ENCODE results near the gene HPCAL4. TPM values are rescaled to one million over a fixed set of nuclear protein-coding genes. Genes with fewer than 3 reads are reported as not detected.

The HPCAL4 gene
- total RNA-seq, 1 donor from 2014 or later, result 0.20 TPM

DNA sequence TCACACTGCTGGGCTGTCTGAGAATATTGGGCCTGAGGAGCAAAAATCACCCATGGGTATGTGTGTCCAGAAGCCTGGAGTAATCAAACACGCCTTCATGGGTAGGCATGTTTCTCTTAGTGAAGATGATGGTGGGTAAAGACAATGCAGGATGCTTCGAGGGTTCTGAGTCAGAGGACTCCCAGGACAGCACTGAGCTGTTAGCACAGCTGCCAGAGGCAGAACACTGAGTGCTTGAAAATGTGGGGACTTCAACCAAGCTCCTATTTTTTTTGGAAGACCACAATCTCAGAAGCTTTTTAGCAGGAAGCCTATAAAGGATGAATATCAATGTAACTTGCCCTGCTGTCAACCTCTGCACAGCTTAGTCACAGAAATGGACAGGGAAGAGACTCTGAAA, 11.4 kb downstream of the HPCAL4 start:
- Mint-ChIP-seq H3K4me3 (ENCODE audit: unreplicated experiment) (no peak overlapping the region), H3K36me3 (ENCODE audit: low read depth, unreplicated experiment) (peaks cover 4% of the 10 kb centered on the region), H3K9me3 (ENCODE audit: unreplicated experiment) (peaks cover 10% of the 10 kb centered on the region), H3K4me1 (ENCODE audit: low read depth, unreplicated experiment) (peaks cover 4% of the 10 kb centered on the region), H3K27ac (ENCODE audit: unreplicated experiment) (no peak overlapping the region), H3K27me3 (ENCODE audit: low read depth, unreplicated experiment) (peaks cover 84% of the 10 kb centered on the region)
- no peak overlapping the region for H3K27ac ChIP-seq (ENCODE audit: low read depth, low read length)
- H3K4me3 ChIP-seq (ENCODE audit: insufficient read depth, low read depth, low read length), result no peak overlapping the region
- peaks cover 51% of the 10 kb centered on the region for H3K27me3 ChIP-seq (ENCODE audit: insufficient read depth, low read length)
- H3K9me3 ChIP-seq (ENCODE audit: insufficient read depth, low read depth, low read length), result no peaks in the 10 kb centered on the region
- DNase-seq (ENCODE audit: low read depth) (no peak), FAIRE-seq (no peak)
- no peak for TF ChIP-seq CTCF (IDR thresholded peaks at IDR 0.05; ENCODE audit: insufficient read depth, low read depth, low read length)
- no peak for TF ChIP-seq EZH2 (IDR thresholded peaks at IDR 0.05; ENCODE audit: insufficient read depth, low read length)
- H4K20me1 ChIP-seq (ENCODE audit: insufficient read depth, low read length), result no peaks in the 10 kb centered on the region
- no peaks in the 10 kb centered on the region for H3K36me3 ChIP-seq (ENCODE audit: insufficient read depth, low read length)
- H3K4me2 ChIP-seq (ENCODE audit: low read length), result no peak overlapping the region
- H2AFZ ChIP-seq (ENCODE audit: low read depth, low read length), result no peak overlapping the region
- no peak overlapping the region for H3K9ac ChIP-seq (ENCODE audit: low read length)
- no peaks in the 10 kb centered on the region for H3K4me1 ChIP-seq (ENCODE audit: insufficient read depth, low read length)
- no peaks in the 10 kb centered on the region for H3K79me2 ChIP-seq (ENCODE audit: insufficient read depth, low read length)

GRCh38 chr1:39678889-39679288, 12.3 kb downstream of the HPCAL4 start:
- Histone ChIP-seq H3K4me2 (ENCODE audit: low read length) (no peak overlapping the region), H2AFZ (ENCODE audit: low read depth, low read length) (no peak overlapping the region), H3K4me1 (ENCODE audit: insufficient read depth, low read length) (no peaks in the 10 kb centered on the region), H3K4me3 (ENCODE audit: insufficient read depth, low read depth, low read length) (no peak overlapping the region), H4K20me1 (ENCODE audit: insufficient read depth, low read length) (no peaks in the 10 kb centered on the region), H3K36me3 (ENCODE audit: insufficient read depth, low read length) (no peaks in the 10 kb centered on the region), H3K27ac (ENCODE audit: low read depth, low read length) (no peak overlapping the region), H3K9ac (ENCODE audit: low read length) (no peak overlapping the region), H3K27me3 (ENCODE audit: insufficient read depth, low read length) (peaks cover 52% of the 10 kb centered on the region), H3K9me3 (ENCODE audit: insufficient read depth, low read depth, low read length) (no peaks in the 10 kb centered on the region), H3K79me2 (ENCODE audit: insufficient read depth, low read length) (no peaks in the 10 kb centered on the region)
- H3K36me3 Mint-ChIP-seq (ENCODE audit: low read depth, unreplicated experiment), result peaks cover 2% of the 10 kb centered on the region
- H3K27me3 Mint-ChIP-seq (ENCODE audit: low read depth, unreplicated experiment), result peaks cover 85% of the 10 kb centered on the region
- peaks cover 4% of the 10 kb centered on the region for H3K4me1 Mint-ChIP-seq (ENCODE audit: low read depth, unreplicated experiment)
- no peak overlapping the region for H3K27ac Mint-ChIP-seq (ENCODE audit: unreplicated experiment)
- no peak for TF ChIP-seq CTCF (IDR thresholded peaks at IDR 0.05; ENCODE audit: insufficient read depth, low read depth, low read length)
- FAIRE-seq, result no peak
- peaks cover 10% of the 10 kb centered on the region for H3K9me3 Mint-ChIP-seq (ENCODE audit: unreplicated experiment)
- H3K4me3 Mint-ChIP-seq (ENCODE audit: unreplicated experiment), result no peak overlapping the region
- no peak for DNase-seq (ENCODE audit: low read depth)

DNA sequence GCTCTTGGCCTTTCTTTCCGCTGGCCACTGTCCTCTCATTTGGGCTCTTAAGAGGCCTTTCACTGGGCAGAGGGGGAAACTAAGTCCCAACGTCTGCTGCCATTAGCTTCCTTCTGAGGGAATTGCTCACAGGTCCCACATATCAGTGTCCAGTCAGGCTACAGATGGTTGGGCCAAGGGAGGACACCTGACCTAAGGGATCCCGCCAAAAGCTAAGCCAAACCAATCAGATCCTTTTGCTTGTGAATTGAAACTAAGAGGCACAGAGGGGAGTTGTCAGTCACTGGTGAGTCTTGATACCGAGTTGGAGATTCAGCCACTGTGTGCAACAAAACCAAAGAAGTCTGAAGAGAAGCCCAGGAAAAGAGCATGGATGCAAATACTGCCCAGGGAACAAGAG, 13.6 kb downstream of the HPCAL4 start:
- H3K79me2 ChIP-seq (ENCODE audit: insufficient read depth, low read length), result no peaks in the 10 kb centered on the region
- TF ChIP-seq CTCF (IDR thresholded peaks at IDR 0.05; ENCODE audit: insufficient read depth, low read depth, low read length) (no peak), EZH2 (IDR thresholded peaks at IDR 0.05; ENCODE audit: insufficient read depth, low read length) (no peak)
- Mint-ChIP-seq H3K9me3 (ENCODE audit: unreplicated experiment) (peaks cover 14% of the 10 kb centered on the region), H3K36me3 (ENCODE audit: low read depth, unreplicated experiment) (peaks cover 4% of the 10 kb centered on the region), H3K4me1 (ENCODE audit: low read depth, unreplicated experiment) (peaks cover 4% of the 10 kb centered on the region), H3K27me3 (ENCODE audit: low read depth, unreplicated experiment) (peaks cover 86% of the 10 kb centered on the region), H3K4me3 (ENCODE audit: unreplicated experiment) (no peak overlapping the region), H3K27ac (ENCODE audit: unreplicated experiment) (no peak overlapping the region)
- H3K36me3 ChIP-seq (ENCODE audit: insufficient read depth, low read length), result no peaks in the 10 kb centered on the region
- H3K4me2 ChIP-seq (ENCODE audit: low read length), result no peak overlapping the region
- DNase-seq (ENCODE audit: low read depth) (no peak), FAIRE-seq (no peak)
- no peaks in the 10 kb centered on the region for H3K4me1 ChIP-seq (ENCODE audit: insufficient read depth, low read length)
- no peak overlapping the region for H3K27ac ChIP-seq (ENCODE audit: low read depth, low read length)
- no peaks in the 10 kb centered on the region for H4K20me1 ChIP-seq (ENCODE audit: insufficient read depth, low read length)
- no peak overlapping the region for H3K4me3 ChIP-seq (ENCODE audit: insufficient read depth, low read depth, low read length)
- H3K9me3 ChIP-seq (ENCODE audit: insufficient read depth, low read depth, low read length), result peaks cover 4% of the 10 kb centered on the region
- H2AFZ ChIP-seq (ENCODE audit: low read depth, low read length), result no peak overlapping the region
- H3K27me3 ChIP-seq (ENCODE audit: insufficient read depth, low read length), result peaks cover 52% of the 10 kb centered on the region
- no peak overlapping the region for H3K9ac ChIP-seq (ENCODE audit: low read length)

Data from astrocyte (in vitro differentiated cells and primary cell).